Mesothelial cell of epicardium (in vitro differentiated cells): Measurements from ENCODE around the gene RPL38. TPM values are rescaled to one million over a fixed set of nuclear protein-coding genes. Genes with fewer than 3 reads are reported as not detected.

Experiments
- DNase-seq, 2 experiments: peaks; one replicate each; pipeline ENCODE4 v3.0.0; 2021; ENCODE audit warnings: low spot score in 2 of 2; ENCODE audit not compliant: unreplicated experiment in 2 of 2
- H3K27ac Mint-ChIP-seq: 2 replicates; pipeline ENCODE4 v1.8.0; 2021; ENCODE audit warnings: mixed read lengths
- H3K27me3 Mint-ChIP-seq: 2 replicates; pipeline ENCODE4 v1.8.0; 2021; ENCODE audit warnings: low read depth, mixed read lengths
- H3K36me3 Mint-ChIP-seq: 2 replicates; pipeline ENCODE4 v1.8.0; 2021; ENCODE audit warnings: mixed read lengths
- H3K4me1 Mint-ChIP-seq: 2 replicates; pipeline ENCODE4 v1.8.0; 2021; ENCODE audit warnings: mixed read lengths
- H3K4me3 Mint-ChIP-seq: 2 replicates; pipeline ENCODE4 v1.8.0; 2021; ENCODE audit warnings: mild to moderate bottlenecking, moderate library complexity, mixed read lengths
- H3K9me3 Mint-ChIP-seq: 2 replicates; pipeline ENCODE4 v1.8.0; 2021; ENCODE audit warnings: mixed read lengths
- total RNA-seq: library from RNA; stranded (reverse); gene quantifications from 3 replicates; pipeline ENCODE4 v1.2.1, GENCODE V29; 2021
- TF ChIP-seq, protein P1 (sequence below): fragments of 200-600 bp; sonication (generic); IDR thresholded peaks from one replicate; pipeline ENCODE4 v1.5.0; 2021; ENCODE audit warnings: antibody characterized with exemption; ENCODE audit not compliant: unreplicated experiment

The RPL38 gene
- total RNA-seq, 1 donor from 2014 or later: 1,016 TPM

- Mint-ChIP-seq H3K4me1 (no peaks in the 10 kb centered on the region), H3K36me3 (no peaks in the 10 kb centered on the region), H3K27ac (no peak overlapping the region), H3K4me3 (no peak overlapping the region), H3K27me3 (peaks cover 59% of the 10 kb centered on the region), H3K9me3 (no peaks in the 10 kb centered on the region)
- DNase-seq: no peak
- TF ChIP-seq, protein P1, sequence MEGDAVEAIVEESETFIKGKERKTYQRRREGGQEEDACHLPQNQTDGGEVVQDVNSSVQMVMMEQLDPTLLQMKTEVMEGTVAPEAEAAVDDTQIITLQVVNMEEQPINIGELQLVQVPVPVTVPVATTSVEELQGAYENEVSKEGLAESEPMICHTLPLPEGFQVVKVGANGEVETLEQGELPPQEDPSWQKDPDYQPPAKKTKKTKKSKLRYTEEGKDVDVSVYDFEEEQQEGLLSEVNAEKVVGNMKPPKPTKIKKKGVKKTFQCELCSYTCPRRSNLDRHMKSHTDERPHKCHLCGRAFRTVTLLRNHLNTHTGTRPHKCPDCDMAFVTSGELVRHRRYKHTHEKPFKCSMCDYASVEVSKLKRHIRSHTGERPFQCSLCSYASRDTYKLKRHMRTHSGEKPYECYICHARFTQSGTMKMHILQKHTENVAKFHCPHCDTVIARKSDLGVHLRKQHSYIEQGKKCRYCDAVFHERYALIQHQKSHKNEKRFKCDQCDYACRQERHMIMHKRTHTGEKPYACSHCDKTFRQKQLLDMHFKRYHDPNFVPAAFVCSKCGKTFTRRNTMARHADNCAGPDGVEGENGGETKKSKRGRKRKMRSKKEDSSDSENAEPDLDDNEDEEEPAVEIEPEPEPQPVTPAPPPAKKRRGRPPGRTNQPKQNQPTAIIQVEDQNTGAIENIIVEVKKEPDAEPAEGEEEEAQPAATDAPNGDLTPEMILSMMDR: no peak
These were observed 12.6 kb upstream of the RPL38 start for GRCh38 chr17:74190807-74191406.

DNA sequence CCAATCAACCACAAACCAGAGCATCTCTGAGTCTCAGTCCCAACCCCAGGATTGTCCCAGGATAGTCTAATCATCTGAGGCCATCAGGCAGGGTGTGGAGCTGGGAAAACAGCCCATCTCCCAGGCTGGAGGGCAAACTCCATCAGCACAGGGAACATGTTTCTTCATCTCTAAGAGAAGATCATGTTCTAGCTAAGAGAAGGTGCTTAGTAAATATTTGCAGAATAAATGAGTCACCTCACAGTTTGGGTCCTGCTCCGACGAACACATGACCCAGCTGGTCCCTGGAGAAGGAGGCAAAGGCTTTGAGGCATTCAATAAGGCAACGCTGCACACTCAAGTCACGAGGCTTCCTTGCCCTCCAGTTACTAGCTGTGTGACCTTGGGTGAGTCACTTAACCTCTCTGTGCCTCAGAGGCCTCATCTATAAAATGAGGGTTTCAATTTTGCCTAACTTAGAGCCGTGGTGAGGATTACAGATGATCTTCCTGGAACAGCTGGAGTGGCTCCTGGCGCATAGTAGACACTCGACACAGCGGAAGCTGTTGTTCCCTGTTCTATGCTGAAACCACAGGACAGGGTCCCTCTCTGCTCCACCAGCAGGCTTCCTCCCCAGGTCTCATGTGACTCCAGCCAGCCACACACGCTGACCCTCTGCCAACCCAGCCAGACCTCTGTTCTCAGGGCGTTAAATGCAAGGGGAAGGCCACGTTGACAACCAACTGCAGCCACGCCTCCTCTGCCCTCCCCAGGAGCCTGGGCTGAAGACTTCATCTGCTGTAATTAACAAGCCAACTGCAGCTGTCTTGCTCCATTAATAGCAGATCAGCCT is 10.3 kb upstream of the RPL38 start:
- Mint-ChIP-seq H3K4me3 (no peak overlapping the region), H3K4me1 (no peaks in the 10 kb centered on the region), H3K27me3 (peaks cover 60% of the 10 kb centered on the region), H3K27ac (no peak overlapping the region), H3K9me3 (no peaks in the 10 kb centered on the region), H3K36me3 (no peaks in the 10 kb centered on the region)
- no peak for DNase-seq
- TF ChIP-seq, protein P1: no peak

- peaks cover 4% of the 10 kb centered on the region for H3K4me1 Mint-ChIP-seq
- peaks cover 63% of the 10 kb centered on the region for H3K27me3 Mint-ChIP-seq
These were observed 8.8 kb upstream of the RPL38 start for GRCh38 chr17:74194682-74195081.

GRCh38 chr17:74196541-74197317 is 6.7 kb upstream of the RPL38 start:
- peaks cover 5% of the 10 kb centered on the region for H3K4me1 Mint-ChIP-seq
- TF ChIP-seq, protein P1: no peak
- H3K4me3 Mint-ChIP-seq: no peak overlapping the region
- H3K9me3 Mint-ChIP-seq: no peaks in the 10 kb centered on the region
- peaks cover 74% of the 10 kb centered on the region for H3K27me3 Mint-ChIP-seq
- H3K36me3 Mint-ChIP-seq: no peaks in the 10 kb centered on the region
- H3K27ac Mint-ChIP-seq: no peak overlapping the region
- DNase-seq: no peak

More at GRCh38 chr17:74194682-74195081, 8.8 kb upstream of the RPL38 start:
- no peaks in the 10 kb centered on the region for H3K36me3 Mint-ChIP-seq
- no peaks in the 10 kb centered on the region for H3K9me3 Mint-ChIP-seq
- H3K4me3 Mint-ChIP-seq: no peak overlapping the region
- DNase-seq: no peak
- no peak overlapping the region for H3K27ac Mint-ChIP-seq
- TF ChIP-seq, protein P1: no peak

GRCh38 chr17:74197801-74198200 is 5.7 kb upstream of the RPL38 start:
- Mint-ChIP-seq H3K27ac (no peak overlapping the region), H3K9me3 (no peaks in the 10 kb centered on the region), H3K27me3 (peaks cover 74% of the 10 kb centered on the region), H3K4me1 (peaks cover 5% of the 10 kb centered on the region), H3K36me3 (no peaks in the 10 kb centered on the region), H3K4me3 (no peak overlapping the region)
- no peak for DNase-seq
- TF ChIP-seq, protein P1: no peak
